ENCODE data around the gene FER. TPM values are rescaled to one million over a fixed set of nuclear protein-coding genes. Genes with fewer than 3 reads are reported as not detected.

FER gene
- total RNA-seq, 1 experiment from 2014 or later = 19.4 TPM

DNA sequence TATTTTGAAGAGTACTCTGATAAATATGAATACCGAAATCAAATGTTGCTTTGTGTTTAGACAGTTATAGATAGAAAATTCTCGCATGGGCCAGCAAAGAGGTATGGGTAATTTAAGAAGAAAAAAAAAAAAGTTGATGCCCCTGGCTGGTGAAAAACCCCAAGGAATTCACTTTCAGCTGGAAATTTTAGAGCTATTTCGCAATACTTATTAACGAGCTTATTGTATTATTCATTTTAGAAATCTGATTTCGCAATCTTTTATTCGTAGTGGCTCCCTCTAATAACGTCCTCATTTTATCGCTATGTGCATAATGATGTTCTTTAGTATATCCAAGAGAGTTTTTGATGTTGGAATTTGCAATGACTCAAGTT lies 18.5 kb upstream of the FER start:
- Histone ChIP-seq H3K79me2 (ENCODE audit: low read length) (no peaks in the 10 kb centered on the region), H3K27me3 (ENCODE audit: low read length) (no peaks in the 10 kb centered on the region), H3K9me2 (replicated peaks; ENCODE audit: low read length) (no peaks in the 10 kb centered on the region), H3K4me1 (ENCODE audit: insufficient read depth, low read length) (peaks cover 26% of the 10 kb centered on the region), H3K9me3 (ENCODE audit: low read length) (no peaks in the 10 kb centered on the region), H2AFZ (ENCODE audit: low read length) (no peak overlapping the region), H3K4me3 (ENCODE audit: low read length) (no peak overlapping the region), H3F3A (ENCODE audit: low read length, unreplicated experiment) (no peaks in the 10 kb centered on the region), H3K36me3 (ENCODE audit: low read depth, low read length) (no peaks in the 10 kb centered on the region), H4K20me1 (ENCODE audit: low read length) (no peaks in the 10 kb centered on the region), H3K27ac (ENCODE audit: low read length) (no peak overlapping the region), H3K4me2 (ENCODE audit: low read length) (peak overlapping the region; percentile 88), H3K9ac (ENCODE audit: low read length) (no peak overlapping the region)
- ATAC-seq (no peak), DNase-seq (no peak)
- BruUV-seq (replicated peaks) = no TSS peak
- intact Hi-C loops (cut with micrococcal nuclease) = loop anchor here (5.0 kb wide), 1 partner anchor 207 kb away; no protein-coding TSS in a partner anchor
- no peak for TF ChIP-seq EZH2phosphoT487 (IDR thresholded peaks at IDR 0.05; ENCODE audit: borderline replicate concordance, low read length)
- TF ChIP-seq, protein P1, sequence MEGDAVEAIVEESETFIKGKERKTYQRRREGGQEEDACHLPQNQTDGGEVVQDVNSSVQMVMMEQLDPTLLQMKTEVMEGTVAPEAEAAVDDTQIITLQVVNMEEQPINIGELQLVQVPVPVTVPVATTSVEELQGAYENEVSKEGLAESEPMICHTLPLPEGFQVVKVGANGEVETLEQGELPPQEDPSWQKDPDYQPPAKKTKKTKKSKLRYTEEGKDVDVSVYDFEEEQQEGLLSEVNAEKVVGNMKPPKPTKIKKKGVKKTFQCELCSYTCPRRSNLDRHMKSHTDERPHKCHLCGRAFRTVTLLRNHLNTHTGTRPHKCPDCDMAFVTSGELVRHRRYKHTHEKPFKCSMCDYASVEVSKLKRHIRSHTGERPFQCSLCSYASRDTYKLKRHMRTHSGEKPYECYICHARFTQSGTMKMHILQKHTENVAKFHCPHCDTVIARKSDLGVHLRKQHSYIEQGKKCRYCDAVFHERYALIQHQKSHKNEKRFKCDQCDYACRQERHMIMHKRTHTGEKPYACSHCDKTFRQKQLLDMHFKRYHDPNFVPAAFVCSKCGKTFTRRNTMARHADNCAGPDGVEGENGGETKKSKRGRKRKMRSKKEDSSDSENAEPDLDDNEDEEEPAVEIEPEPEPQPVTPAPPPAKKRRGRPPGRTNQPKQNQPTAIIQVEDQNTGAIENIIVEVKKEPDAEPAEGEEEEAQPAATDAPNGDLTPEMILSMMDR (conservative IDR thresholded peaks at IDR 0.05; ENCODE audit: low read depth, low read length) = no peak
- no peak for TF ChIP-seq EZH2 (IDR thresholded peaks at IDR 0.05; ENCODE audit: low read length, unreplicated experiment)
- CTCF ChIA-PET = no interaction called here
- POLR2A ChIA-PET (ENCODE audit: unreplicated experiment) = interaction anchor here (0.6 to 1.4 kb wide), 2 partner anchors 19 to 1091 kb away, joined by 4 read pairs; no protein-coding TSS in a partner anchor

DNA sequence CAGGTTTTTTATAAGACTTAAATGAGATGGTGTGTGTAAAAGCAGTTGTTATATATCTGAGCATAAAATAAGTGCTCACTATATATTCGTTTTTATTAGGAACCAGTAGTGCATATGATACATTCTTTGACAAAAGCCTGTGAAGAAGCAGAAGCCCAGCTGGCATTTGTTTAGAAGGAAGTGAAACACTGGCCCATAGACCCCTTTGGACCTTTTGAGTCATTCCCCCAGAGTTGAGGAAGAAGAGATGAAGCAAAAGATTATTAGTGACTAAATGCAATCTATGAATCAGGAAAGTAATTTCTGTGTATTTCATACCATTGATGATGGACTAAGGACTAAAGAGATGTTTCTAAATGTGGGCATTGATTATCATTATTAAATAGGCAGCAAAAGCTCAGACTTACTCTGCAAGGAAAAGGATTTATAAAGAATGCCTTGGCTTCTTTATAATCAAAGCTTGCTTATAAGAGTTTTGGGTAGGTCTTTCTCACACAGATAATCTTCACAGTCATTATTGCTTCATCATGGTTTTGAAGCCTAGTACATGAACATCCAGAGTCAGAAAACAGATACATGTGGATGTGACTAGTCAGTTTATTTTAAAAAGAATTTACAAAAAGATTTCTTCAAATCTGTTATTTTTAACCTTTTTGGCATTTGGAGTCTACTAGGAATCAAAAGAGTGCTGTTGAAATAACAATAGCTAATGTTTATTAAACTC lies 16.9 kb upstream of the FER start:
- Histone ChIP-seq H3K36me3 (ENCODE audit: low read depth, low read length) (no peaks in the 10 kb centered on the region), H3F3A (ENCODE audit: low read length, unreplicated experiment) (no peaks in the 10 kb centered on the region), H2AFZ (ENCODE audit: low read length) (no peak overlapping the region), H3K9me2 (replicated peaks; ENCODE audit: low read length) (no peaks in the 10 kb centered on the region), H3K79me2 (ENCODE audit: low read length) (no peaks in the 10 kb centered on the region), H3K4me1 (ENCODE audit: insufficient read depth, low read length) (peaks cover 26% of the 10 kb centered on the region), H3K27me3 (ENCODE audit: low read length) (no peaks in the 10 kb centered on the region), H3K9ac (ENCODE audit: low read length) (no peak overlapping the region), H3K27ac (ENCODE audit: low read length) (no peak overlapping the region), H3K4me2 (ENCODE audit: low read length) (no peak overlapping the region), H3K4me3 (ENCODE audit: low read length) (no peak overlapping the region), H3K9me3 (ENCODE audit: low read length) (no peaks in the 10 kb centered on the region), H4K20me1 (ENCODE audit: low read length) (no peaks in the 10 kb centered on the region)
- intact Hi-C loops (cut with micrococcal nuclease) = no loop called here
- no peak for DNase-seq
- TF ChIP-seq, protein P1 (conservative IDR thresholded peaks at IDR 0.05; ENCODE audit: low read depth, low read length) = no peak
- TF ChIP-seq EZH2phosphoT487 (IDR thresholded peaks at IDR 0.05; ENCODE audit: borderline replicate concordance, low read length) (no peak), EZH2 (IDR thresholded peaks at IDR 0.05; ENCODE audit: low read length, unreplicated experiment) (no peak)
- no TSS peak for BruUV-seq (replicated peaks)
- ATAC-seq = no peak
- POLR2A ChIA-PET (ENCODE audit: unreplicated experiment) = interaction anchor here (0.6 kb wide), 1 partner anchor 97 kb away, joined by 4 read pairs; no protein-coding TSS in a partner anchor
- CTCF ChIA-PET = no interaction called here

DNA sequence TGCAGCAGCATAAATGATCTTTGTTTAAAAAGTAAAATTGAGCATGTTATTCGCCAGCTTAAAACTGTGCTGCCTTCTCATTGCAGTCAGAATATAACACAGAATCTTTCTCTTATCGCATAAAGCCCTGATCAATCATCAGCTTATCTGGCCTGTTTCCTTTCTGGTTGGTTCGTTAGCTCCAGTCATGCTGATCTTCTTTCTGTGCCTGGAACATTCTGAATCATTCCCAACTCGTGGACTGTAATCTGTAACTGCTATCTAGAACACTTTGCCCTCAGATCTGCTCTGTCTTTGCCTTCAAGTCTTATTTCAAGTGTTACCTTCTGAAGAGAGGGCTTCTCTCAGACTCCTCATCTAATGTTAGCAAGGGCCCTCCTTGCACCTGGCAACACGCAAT lies 11.9 kb upstream of the FER start:
- Histone ChIP-seq H3K4me1 (ENCODE audit: insufficient read depth, low read length) (no peaks in the 10 kb centered on the region), H3K4me3 (ENCODE audit: low read length) (no peak overlapping the region), H3F3A (ENCODE audit: low read length, unreplicated experiment) (no peaks in the 10 kb centered on the region), H4K20me1 (ENCODE audit: low read length) (no peaks in the 10 kb centered on the region), H2AFZ (ENCODE audit: low read length) (no peak overlapping the region; the same call in 1 of the 2 replicates), H3K9me3 (ENCODE audit: low read length) (no peaks in the 10 kb centered on the region), H3K27me3 (ENCODE audit: low read length) (no peaks in the 10 kb centered on the region), H3K27ac (ENCODE audit: low read length) (no peak overlapping the region), H3K79me2 (ENCODE audit: low read length) (no peaks in the 10 kb centered on the region), H3K36me3 (ENCODE audit: low read depth, low read length) (no peaks in the 10 kb centered on the region), H3K4me2 (ENCODE audit: low read length) (no peak overlapping the region), H3K9me2 (replicated peaks; ENCODE audit: low read length) (no peaks in the 10 kb centered on the region), H3K9ac (ENCODE audit: low read length) (no peak overlapping the region)
- BruUV-seq (replicated peaks) = no TSS peak
- ChIA-PET CTCF (no interaction called here), POLR2A (ENCODE audit: unreplicated experiment) (no interaction called here)
- TF ChIP-seq, protein P1 (conservative IDR thresholded peaks at IDR 0.05; ENCODE audit: low read depth, low read length) = no peak
- TF ChIP-seq EZH2phosphoT487 (IDR thresholded peaks at IDR 0.05; ENCODE audit: borderline replicate concordance, low read length) (no peak), EZH2 (IDR thresholded peaks at IDR 0.05; ENCODE audit: low read length, unreplicated experiment) (no peak)
- ATAC-seq (no peak), DNase-seq (no peak)
- intact Hi-C loops (cut with micrococcal nuclease) = no loop called here
